ENCODE measurements around the gene PPP1R3D. TPM values are rescaled to one million over a fixed set of nuclear protein-coding genes. Genes with fewer than 3 reads are reported as not detected.

PPP1R3D gene
- total RNA-seq, 1 experiment from 2014 or later: 7.1 TPM

DNA sequence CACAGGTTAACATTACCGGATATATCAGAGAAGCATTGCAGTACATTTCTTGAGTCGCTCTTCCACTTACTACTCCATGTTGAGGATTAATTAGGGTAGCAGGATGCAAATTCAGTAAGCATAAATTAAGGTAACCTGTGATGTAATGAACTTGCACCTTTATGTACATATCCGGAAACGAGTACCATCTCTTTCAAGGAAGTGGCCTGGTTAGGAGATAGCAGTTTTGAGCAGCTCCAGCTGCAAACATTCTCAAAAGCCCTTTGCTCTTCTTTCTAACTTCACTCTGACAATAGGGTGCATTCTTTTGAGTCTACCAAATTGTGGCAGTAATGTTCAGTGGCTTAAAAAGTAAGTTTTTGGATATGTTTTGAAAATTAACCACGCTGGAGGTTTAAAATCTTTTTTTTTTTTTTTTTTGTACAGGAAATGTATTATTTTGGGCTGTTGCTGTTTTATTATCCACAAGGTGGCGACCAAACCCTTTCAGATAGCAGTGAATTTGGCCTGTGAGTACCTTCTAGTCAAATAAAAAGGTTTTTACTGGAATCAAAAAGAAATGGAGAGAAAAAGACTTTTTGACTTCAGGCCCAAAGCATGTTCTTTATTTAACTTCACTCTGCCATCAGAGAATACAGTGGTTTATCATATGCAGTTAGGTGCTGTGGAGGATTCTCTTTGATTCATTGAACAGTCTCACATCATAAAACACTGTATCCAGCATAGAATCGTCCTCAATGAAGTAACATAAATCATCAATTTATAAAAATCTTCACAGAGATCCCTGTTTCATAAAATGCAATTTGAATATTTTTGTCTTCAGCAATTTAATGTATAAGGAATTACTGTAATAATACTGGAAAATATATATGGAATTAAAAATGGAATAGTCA lies 9.0 kb upstream of the PPP1R3D start:
- peak; percentile 60 for DNase-seq (ENCODE audit: low read depth)

DNA sequence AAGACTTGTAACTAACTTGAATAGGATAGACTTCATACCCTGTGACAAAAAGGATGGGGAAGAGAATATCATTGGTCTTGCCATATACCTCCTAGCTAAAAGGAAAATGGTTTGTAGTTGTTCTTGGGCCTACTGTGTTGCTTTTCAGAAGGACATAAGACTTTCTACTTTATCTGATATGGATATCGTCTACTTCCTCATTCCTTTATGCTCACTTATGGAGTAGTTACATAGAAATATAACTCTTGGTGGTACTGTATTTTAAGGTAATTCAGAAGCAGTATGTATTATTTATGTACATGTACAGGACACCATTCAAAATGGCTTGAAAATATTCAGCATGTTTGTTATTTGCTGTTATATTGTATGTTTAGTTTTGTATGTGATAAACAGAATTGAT lies 8.1 kb upstream of the PPP1R3D start:
- DNase-seq (ENCODE audit: low read depth): no peak

DNA sequence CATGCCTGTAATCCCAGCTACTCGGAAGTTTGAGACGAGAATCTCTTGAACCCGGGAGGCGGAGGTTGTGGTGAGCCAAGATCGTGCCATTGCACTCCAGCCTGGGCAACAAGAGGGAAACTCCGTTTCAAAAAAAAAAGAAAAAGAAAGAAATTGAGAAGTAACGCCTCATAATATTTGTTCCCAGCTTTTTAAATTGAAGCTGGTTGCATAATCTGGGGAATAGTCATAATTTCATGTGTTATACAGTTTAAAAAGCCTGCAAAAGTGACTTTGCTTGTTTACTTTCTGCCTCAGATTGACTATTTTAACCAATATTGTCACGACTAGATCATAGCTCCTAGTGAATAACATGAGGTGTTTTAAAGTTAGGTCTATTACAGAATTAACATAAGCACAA lies 7.3 kb upstream of the PPP1R3D start:
- no peak for DNase-seq (ENCODE audit: low read depth)

GRCh38 chr20:59945731-59946130 lies 5.6 kb upstream of the PPP1R3D start:
- DNase-seq (ENCODE audit: low read depth): no peak

DNA sequence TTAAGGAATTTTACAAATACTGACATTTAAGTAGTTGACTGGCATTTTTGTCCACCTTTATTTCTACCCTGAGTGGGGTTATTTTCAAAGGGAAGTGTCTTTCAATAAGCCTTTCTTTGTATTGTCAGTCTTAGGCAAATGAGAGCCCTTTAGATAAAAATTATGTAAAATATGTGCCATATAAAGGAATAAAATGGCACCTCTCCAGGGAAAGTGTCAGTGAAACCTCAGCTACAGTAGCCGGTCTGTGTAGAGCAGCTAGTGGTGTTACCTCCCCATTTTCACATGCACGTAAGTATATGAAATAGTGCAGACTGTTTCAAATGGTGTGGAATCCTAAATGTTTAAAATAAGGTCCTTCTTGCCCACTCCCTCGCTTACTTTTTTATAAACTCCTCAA lies 5.1 kb upstream of the PPP1R3D start:
- no peak for DNase-seq (ENCODE audit: low read depth)

- no peak for DNase-seq (ENCODE audit: low read depth)
Measured at GRCh38 chr20:59944726-59945125, 4.6 kb upstream of the PPP1R3D start.

- no peak for DNase-seq (ENCODE audit: low read depth)
Measured at GRCh38 chr20:59942245-59942644, 2.1 kb upstream of the PPP1R3D start.

DNA sequence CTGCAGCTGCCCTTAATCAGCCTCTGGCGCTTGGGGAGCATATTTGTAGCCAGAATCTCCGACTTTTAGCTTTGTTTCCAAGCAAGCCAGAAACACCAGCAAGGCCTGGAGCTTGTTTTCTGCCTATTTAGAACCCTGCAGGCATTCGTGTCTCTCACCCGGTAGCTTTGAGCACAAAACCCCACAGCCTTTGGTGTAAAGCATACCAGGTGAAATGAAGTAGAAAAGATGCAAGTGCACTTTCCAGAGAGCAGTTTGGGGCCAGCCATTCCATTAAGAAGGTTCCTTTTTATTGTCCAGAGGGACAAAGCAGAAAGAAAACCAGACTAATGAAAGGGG lies 820 bp upstream of the PPP1R3D start:
- no peak for DNase-seq (ENCODE audit: low read depth)

DNA sequence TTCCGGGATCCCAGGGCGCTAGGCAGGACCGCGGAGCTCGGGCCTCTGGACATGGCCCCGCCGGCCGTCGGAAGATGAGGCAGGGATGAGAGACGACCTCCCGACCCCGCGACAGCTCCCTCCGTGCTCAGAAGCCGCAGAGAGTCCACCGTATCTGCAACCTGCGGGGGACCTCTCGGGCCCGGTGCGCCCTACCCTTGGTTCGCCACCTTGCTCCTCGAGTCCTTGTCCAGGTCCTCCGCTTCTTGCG lies 301 bp downstream of the PPP1R3D start:
- DNase-seq (ENCODE audit: low read depth): no peak

DNA sequence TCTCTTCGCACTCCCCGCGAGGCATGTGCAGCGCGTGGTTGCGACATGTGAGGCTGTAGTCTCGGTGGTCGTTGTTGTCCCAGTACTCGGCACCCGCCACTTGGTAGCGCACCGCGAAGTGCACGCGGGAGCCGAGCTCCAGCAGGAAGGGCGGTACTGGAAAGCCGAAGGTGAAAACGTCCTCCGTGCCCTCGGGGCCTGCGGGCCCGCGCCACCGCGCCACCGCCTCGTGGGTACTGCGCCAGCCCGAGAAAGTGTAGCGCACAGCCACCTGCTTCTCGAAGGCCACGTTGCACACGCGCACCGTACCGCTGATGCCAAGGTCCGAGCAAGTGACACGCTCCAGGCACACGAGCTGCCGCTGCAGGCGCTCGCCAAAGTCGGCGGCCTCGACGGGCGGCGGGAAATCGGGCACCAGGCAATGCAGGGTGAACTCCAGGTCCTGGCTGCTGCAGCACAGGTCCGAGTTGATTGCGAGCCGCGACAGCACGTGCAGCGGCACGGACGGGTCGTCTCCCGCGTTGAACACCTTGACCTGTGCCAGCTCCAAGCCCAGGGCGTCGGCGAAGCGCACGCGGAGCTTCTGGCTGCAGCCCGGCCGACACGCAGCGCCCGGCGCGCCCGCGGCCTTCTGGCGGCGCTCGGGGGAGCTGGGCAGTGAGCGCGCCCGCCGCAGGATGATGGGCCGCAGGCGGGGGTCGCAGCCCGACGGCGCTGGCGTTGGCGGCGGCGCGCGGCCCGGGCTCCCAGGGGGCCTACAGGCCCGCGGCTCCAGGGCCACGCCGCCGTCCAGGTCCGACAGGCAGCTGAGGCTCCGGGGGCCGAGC lies 840 bp downstream of the PPP1R3D start:
- DNase-seq (ENCODE audit: low read depth): no peak

- DNase-seq (ENCODE audit: low read depth): peak; percentile 51
Measured at GRCh38 chr20:59938696-59939051, 1.4 kb downstream of the PPP1R3D start.

DNA sequence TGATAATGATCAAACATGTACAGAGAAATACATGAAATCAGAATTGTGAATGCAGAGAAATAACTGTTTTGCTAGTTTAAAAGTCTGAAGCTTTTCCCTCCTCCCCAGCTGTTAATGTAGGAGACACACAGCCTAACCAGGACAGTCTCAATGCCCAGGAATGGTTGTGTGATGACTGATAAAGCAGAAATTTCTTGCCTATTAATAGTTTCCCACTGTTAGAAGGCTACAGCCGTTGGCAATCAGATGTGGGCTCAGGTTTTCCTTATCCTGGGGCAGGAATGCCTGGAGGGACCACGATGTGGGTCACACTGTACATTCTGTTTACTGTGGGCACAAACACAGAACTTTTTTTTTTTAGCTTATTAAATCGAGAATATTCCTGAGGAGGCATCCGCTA lies 1.9 kb downstream of the PPP1R3D start:
- DNase-seq (ENCODE audit: low read depth): peak; percentile 67

GRCh38 chr20:59937150-59937549 lies 3.0 kb downstream of the PPP1R3D start:
- DNase-seq (ENCODE audit: low read depth): no peak

DNA sequence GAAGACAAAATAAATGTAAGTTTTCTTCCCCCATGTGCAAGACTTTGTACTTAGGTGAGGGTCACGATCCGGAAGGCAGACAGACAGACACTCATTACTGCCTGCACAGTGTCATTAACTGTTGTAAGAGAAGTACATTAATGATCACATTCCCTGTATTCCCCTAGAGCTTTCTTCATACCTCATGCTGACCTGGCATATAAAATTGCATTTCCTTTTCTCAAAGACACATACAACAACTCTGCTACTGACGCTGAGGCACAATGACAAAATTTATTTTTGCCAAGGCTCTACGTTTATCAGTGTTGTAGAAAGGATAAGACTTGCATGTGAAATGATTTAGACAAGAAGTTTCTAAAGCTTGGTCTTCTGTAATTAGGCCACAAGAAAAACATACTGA lies 3.7 kb downstream of the PPP1R3D start:
- no peak for DNase-seq (ENCODE audit: low read depth)

- no peak for DNase-seq (ENCODE audit: low read depth)
Measured at GRCh38 chr20:59935457-59936185, 4.5 kb downstream of the PPP1R3D start.

DNA sequence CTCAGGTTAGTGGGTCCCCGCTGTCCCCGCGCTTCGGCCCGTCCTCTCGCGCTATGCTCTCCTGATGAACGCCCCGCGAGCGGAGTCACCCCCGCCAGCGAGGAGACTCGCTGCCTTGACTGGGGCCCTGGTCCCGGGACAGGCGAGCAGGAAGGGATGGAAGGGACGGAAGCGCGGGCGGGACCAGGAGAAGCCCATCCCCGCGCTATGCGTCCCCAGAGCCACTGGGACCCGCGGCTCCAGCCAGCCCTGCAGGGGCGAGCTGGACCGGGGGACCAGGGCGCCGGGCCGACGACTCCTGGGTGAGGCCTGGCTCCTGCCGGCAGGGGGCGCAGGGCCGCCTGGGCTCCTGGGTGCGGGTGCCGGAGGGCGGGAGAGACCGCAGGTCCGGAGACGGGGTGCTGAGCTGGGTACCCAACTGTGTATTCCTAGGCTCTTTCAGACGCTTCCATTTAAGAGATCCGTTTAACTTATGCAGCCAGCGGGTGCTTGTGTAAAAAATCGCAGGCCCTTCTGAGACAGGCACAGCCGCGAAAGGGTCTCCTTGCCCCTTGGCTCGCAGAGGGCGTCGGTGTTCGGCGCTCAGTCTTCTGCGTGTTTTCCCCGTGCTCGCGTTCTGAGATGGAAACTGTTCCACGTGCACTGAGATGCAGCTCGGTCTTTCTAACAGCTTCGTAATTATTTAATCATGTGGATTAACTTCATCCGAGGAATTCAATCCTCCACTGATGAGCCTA lies 6.1 kb downstream of the PPP1R3D start:
- peak; percentile 81 for DNase-seq (ENCODE audit: low read depth)

GRCh38 chr20:59933296-59933848 lies 6.7 kb downstream of the PPP1R3D start, which contains the start of gene SYCP2:
Gene SYCP2, minus strand, starts transcription at chr20:59933637. Its CDS starts 11,224 bp downstream, at chr20:59922413.
- peak; percentile 70 for DNase-seq (ENCODE audit: low read depth)

DNA sequence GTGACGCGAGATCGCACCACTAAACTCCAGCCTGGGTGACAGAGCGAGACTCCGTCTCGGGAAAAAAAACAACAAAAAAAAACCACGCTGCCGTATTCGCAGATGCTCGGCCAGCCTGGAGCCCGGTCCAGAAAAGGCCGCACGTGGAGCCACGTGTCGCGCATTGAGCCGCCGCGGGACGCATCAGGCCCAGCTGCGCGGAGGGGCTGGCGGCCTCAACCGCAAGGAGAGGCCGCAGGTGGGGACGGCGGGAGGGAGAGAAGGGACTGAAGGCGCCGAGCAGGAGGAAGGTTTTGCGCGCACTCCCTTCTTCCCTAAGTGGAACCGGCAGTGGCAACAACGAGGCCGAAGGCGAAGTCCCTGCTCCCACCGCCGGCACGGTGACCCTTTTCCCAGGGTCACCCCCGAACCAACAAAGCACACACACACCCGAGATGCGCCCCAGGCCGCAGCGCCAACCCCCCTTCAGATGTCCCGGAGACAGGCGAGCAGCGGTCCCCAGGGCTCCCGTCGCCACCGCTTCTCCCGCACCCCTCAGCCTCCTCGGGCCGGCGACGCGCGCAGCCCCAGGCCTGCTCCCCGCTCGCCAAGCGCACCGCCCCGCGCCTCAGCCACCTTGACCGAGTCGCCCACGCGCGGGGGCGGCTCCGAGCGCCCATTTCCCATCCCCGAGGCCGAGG lies 7.3 kb downstream of the PPP1R3D start:
- DNase-seq (ENCODE audit: low read depth): no peak

- DNase-seq (ENCODE audit: low read depth): no peak
Measured at GRCh38 chr20:59931511-59932312, 8.4 kb downstream of the PPP1R3D start.

- no peak for DNase-seq (ENCODE audit: low read depth)
Measured at GRCh38 chr20:59925899-59926298, 14.2 kb downstream of the PPP1R3D start.

Data from RPMI7951 (cell line).